GM12873 (cell line): ENCODE data around the gene THSD7A.

Experiments used
- CTCF ChIP-seq: IDR thresholded peaks from 2 replicates; pipeline ENCODE4 v1.5.1; 2012; ENCODE audit warnings: low read depth, mild to moderate bottlenecking, moderate library complexity, low read length, control low read depth; ENCODE audit not compliant: insufficient read depth; ENCODE audit errors: missing control alignments

The THSD7A gene

GRCh38 chr7:11355399-11356005, 476.5 kb downstream of the THSD7A start:
- TF ChIP-seq CTCF, result no peak

GRCh38 chr7:11346302-11346701, 485.7 kb downstream of the THSD7A start:
- TF ChIP-seq CTCF, result no peak

- TF ChIP-seq CTCF, result no peak
Observed at GRCh38 chr7:11345621-11346020, 486.4 kb downstream of the THSD7A start.

GRCh38 chr7:11343818-11344413, 488.1 kb downstream of the THSD7A start:
- TF ChIP-seq CTCF, result peak; percentile 62

- TF ChIP-seq CTCF, result no peak
Observed at GRCh38 chr7:11343136-11343535, 488.9 kb downstream of the THSD7A start.

GRCh38 chr7:11341285-11341944, 490.6 kb downstream of the THSD7A start:
- peak; percentile 43 for TF ChIP-seq CTCF

- no peak for TF ChIP-seq CTCF
Observed at GRCh38 chr7:11336432-11336831, 495.6 kb downstream of the THSD7A start.
